ENCODE data around the gene BCLAF1.

BCLAF1 gene

DNA sequence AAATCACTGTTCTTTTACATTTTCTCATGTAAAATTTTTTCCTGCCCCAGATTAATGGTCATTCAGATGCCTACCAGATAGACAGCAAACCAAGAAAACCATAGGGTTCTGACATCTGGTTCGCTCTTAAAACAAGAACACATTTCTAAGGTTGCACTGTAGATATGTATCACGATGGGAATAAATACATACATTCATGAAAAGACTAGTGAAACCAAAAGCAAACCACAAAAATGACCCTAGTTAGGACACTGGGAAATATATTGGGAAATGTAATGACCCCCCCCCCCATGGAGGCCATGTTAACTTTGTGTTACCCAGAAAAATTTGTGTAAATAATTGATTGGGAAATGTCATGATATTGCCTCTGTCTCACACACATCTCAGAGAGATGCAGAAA, 77.0 kb downstream of the BCLAF1 start:
- H3K9ac ChIP-seq (ENCODE audit: low read length), result no peak overlapping the region
- no peaks in the 10 kb centered on the region for H4K20me1 ChIP-seq (ENCODE audit: insufficient read depth, low read length)
- H3K9me2 ChIP-seq (ENCODE audit: low read depth, low read length), result no peaks in the 10 kb centered on the region
- H3K27ac ChIP-seq (ENCODE audit: low read depth, low read length, poor library complexity, severe bottlenecking), result no peak overlapping the region
- no peaks in the 10 kb centered on the region for H3K27me3 ChIP-seq (ENCODE audit: insufficient read depth, low read length)
- no peak overlapping the region for H3K4me3 ChIP-seq (ENCODE audit: low read depth, low read length, poor library complexity, severe bottlenecking)
- no peaks in the 10 kb centered on the region for H3K36me3 ChIP-seq (ENCODE audit: insufficient read depth, low read length)
- no peaks in the 10 kb centered on the region for H3K9me3 ChIP-seq (ENCODE audit: low read length)
- H3K79me2 ChIP-seq (ENCODE audit: insufficient read depth, low read length), result no peaks in the 10 kb centered on the region
- TF ChIP-seq EZH2 (IDR thresholded peaks at IDR 0.05; ENCODE audit: borderline replicate concordance, low read length), result no peak
- TF ChIP-seq, protein P1, sequence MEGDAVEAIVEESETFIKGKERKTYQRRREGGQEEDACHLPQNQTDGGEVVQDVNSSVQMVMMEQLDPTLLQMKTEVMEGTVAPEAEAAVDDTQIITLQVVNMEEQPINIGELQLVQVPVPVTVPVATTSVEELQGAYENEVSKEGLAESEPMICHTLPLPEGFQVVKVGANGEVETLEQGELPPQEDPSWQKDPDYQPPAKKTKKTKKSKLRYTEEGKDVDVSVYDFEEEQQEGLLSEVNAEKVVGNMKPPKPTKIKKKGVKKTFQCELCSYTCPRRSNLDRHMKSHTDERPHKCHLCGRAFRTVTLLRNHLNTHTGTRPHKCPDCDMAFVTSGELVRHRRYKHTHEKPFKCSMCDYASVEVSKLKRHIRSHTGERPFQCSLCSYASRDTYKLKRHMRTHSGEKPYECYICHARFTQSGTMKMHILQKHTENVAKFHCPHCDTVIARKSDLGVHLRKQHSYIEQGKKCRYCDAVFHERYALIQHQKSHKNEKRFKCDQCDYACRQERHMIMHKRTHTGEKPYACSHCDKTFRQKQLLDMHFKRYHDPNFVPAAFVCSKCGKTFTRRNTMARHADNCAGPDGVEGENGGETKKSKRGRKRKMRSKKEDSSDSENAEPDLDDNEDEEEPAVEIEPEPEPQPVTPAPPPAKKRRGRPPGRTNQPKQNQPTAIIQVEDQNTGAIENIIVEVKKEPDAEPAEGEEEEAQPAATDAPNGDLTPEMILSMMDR (IDR thresholded peaks at IDR 0.05; ENCODE audit: low read length), result no peak
- no peaks in the 10 kb centered on the region for H3K4me1 ChIP-seq (ENCODE audit: insufficient read depth, low read length, severe bottlenecking)
- no peaks in the 10 kb centered on the region for H3F3A ChIP-seq (ENCODE audit: insufficient read depth, low read length)
- H2AFZ ChIP-seq (ENCODE audit: low read length), result no peak overlapping the region
- H3K4me2 ChIP-seq (ENCODE audit: low read length), result no peak overlapping the region

DNA sequence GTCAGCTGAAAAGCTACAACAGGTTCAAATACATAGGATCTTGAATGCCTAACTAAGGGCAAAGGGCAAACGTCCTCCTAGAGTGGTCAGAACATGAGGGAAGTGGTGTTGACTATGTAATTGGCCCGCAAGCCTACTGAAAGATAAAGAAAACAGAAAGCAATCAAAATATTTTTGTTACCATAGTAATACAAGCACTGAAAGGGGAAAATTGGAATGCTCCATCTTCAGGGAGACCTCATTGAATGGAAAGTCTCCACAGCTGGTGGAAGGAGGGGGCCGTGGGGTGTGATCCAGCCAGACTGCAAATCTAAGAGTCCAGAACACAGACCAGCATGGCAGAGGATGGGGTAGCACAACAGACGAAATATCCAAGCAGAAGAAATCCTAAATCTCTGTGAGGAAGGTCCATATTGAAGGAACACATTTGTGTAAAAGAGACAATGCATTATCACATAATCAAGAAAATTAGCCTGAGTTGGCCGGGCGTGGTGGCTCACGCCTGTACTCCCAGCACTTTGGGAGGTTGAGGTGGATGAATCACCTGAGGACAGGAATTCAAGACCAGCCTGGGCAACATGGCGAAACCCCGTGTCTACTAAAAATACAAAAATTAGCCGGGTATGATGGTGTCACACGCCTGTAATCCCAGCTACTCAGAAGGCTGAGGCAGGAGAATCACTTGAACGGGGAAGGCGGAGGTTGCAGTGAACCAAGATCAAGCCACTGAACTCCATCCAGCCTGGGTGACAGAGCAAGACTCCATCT, 79.1 kb downstream of the BCLAF1 start:
- Histone ChIP-seq H3K4me1 (ENCODE audit: insufficient read depth, low read length, severe bottlenecking) (no peaks in the 10 kb centered on the region), H3K9ac (ENCODE audit: low read length) (no peak overlapping the region), H2AFZ (ENCODE audit: low read length) (no peak overlapping the region), H3K27me3 (ENCODE audit: insufficient read depth, low read length) (no peaks in the 10 kb centered on the region), H3K36me3 (ENCODE audit: insufficient read depth, low read length) (no peaks in the 10 kb centered on the region), H3K79me2 (ENCODE audit: insufficient read depth, low read length) (no peaks in the 10 kb centered on the region), H3F3A (ENCODE audit: insufficient read depth, low read length) (no peaks in the 10 kb centered on the region), H3K9me3 (ENCODE audit: low read length) (no peaks in the 10 kb centered on the region), H3K9me2 (ENCODE audit: low read depth, low read length) (no peaks in the 10 kb centered on the region), H4K20me1 (ENCODE audit: insufficient read depth, low read length) (no peaks in the 10 kb centered on the region), H3K4me3 (ENCODE audit: low read depth, low read length, poor library complexity, severe bottlenecking) (no peak overlapping the region), H3K4me2 (ENCODE audit: low read length) (no peak overlapping the region), H3K27ac (ENCODE audit: low read depth, low read length, poor library complexity, severe bottlenecking) (no peak overlapping the region)
- no peak for TF ChIP-seq EZH2 (IDR thresholded peaks at IDR 0.05; ENCODE audit: borderline replicate concordance, low read length)
- TF ChIP-seq, protein P1 (IDR thresholded peaks at IDR 0.05; ENCODE audit: low read length), result no peak

DNA sequence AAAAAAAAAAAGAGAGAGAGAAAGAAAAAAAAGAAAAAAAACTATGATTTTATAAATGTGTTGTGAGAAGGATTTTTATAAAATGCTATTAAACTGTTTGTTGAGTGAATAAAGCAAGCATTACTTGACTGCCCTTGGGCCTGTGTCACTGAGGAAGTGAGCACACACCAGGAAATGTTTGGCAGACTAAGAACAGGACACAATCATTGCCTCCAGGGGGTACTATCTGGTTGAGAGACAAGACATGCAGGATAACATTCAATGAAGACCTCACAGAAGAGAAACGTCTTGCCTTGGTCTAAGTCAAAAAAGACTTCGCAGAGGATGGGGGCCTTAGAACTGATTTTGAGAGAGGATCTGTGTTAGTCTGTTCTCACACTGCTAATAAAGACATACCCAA, 80.2 kb downstream of the BCLAF1 start:
- H3K27me3 ChIP-seq (ENCODE audit: insufficient read depth, low read length), result no peaks in the 10 kb centered on the region
- H3K4me1 ChIP-seq (ENCODE audit: insufficient read depth, low read length, severe bottlenecking), result no peaks in the 10 kb centered on the region
- TF ChIP-seq, protein P1 (IDR thresholded peaks at IDR 0.05; ENCODE audit: low read length), result no peak
- no peak for TF ChIP-seq EZH2 (IDR thresholded peaks at IDR 0.05; ENCODE audit: borderline replicate concordance, low read length)
- no peak overlapping the region for H3K27ac ChIP-seq (ENCODE audit: low read depth, low read length, poor library complexity, severe bottlenecking)
- no peak overlapping the region for H2AFZ ChIP-seq (ENCODE audit: low read length)
- H4K20me1 ChIP-seq (ENCODE audit: insufficient read depth, low read length), result no peaks in the 10 kb centered on the region
- no peak overlapping the region for H3K4me2 ChIP-seq (ENCODE audit: low read length)
- no peaks in the 10 kb centered on the region for H3K9me3 ChIP-seq (ENCODE audit: low read length)
- no peaks in the 10 kb centered on the region for H3F3A ChIP-seq (ENCODE audit: insufficient read depth, low read length)
- no peaks in the 10 kb centered on the region for H3K9me2 ChIP-seq (ENCODE audit: low read depth, low read length)
- H3K9ac ChIP-seq (ENCODE audit: low read length), result no peak overlapping the region
- no peaks in the 10 kb centered on the region for H3K79me2 ChIP-seq (ENCODE audit: insufficient read depth, low read length)
- no peak overlapping the region for H3K4me3 ChIP-seq (ENCODE audit: low read depth, low read length, poor library complexity, severe bottlenecking)
- H3K36me3 ChIP-seq (ENCODE audit: insufficient read depth, low read length), result no peaks in the 10 kb centered on the region
